ENCODE measurements around the gene ZNF488.

Gene ZNF488

GRCh38 chr10:47383261-47384147 is 589 bp downstream of the ZNF488 start:
- Histone ChIP-seq H3K4me3 (peak overlapping the region; percentile 79 to 100), H3K27ac (peak overlapping the region; percentile 86 to 91), H3K27me3 (no peaks in the 10 kb centered on the region), H3K36me3 (no peaks in the 10 kb centered on the region), H3K4me1 (peaks cover 0 to 11% (median 3%) of the 10 kb centered on the region in 4 donors), H3K9me3 (no peaks in the 10 kb centered on the region)
- TF ChIP-seq CTCF (IDR thresholded peaks at IDR 0.05) = no peak
- DNase-seq = peak in 1 of 2 donors; percentile 6
- intact Hi-C loops (cut with DNase I; ENCODE audit: low total_unique reads) = loop anchor here (5.0 kb wide), 1 partner anchor 1276 kb away; no protein-coding TSS in a partner anchor

GRCh38 chr10:47381427-47382379 is 2.4 kb downstream of the ZNF488 start:
- Histone ChIP-seq H3K4me3 (no peak overlapping the region), H3K27me3 (peaks cover 0 to 4% of the 10 kb centered on the region in 2 donors), H3K27ac (no peak overlapping the region), H3K4me1 (peaks cover 0 to 11% (median 3%) of the 10 kb centered on the region in 4 donors), H3K36me3 (no peaks in the 10 kb centered on the region), H3K9me3 (no peaks in the 10 kb centered on the region)
- intact Hi-C loops (cut with DNase I; ENCODE audit: low total_unique reads) = loop anchor here (5.0 kb wide), 1 partner anchor 1274 kb away; no protein-coding TSS in a partner anchor
- TF ChIP-seq CTCF (IDR thresholded peaks at IDR 0.05) = no peak
- peak in 1 of 2 donors; percentile 9 for DNase-seq

GRCh38 chr10:47381103-47381395 is 3.0 kb downstream of the ZNF488 start:
- TF ChIP-seq CTCF (IDR thresholded peaks at IDR 0.05) = no peak
- no peaks in the 10 kb centered on the region for H3K36me3 ChIP-seq
- peak in 1 of 2 donors; percentile 10 for DNase-seq
- intact Hi-C loops (cut with DNase I; ENCODE audit: low total_unique reads) = loop anchor here (5.0 kb wide), 1 partner anchor 1274 kb away; no protein-coding TSS in a partner anchor
- no peaks in the 10 kb centered on the region for H3K9me3 ChIP-seq
- no peak overlapping the region for H3K4me3 ChIP-seq
- peaks cover 0 to 11% (median 3%) of the 10 kb centered on the region in 4 donors for H3K4me1 ChIP-seq
- H3K27ac ChIP-seq = no peak overlapping the region
- H3K27me3 ChIP-seq = peaks cover 0 to 4% of the 10 kb centered on the region in 2 donors

GRCh38 chr10:47380341-47381102 is 3.6 kb downstream of the ZNF488 start:
- peak in 1 of 2 donors; percentile 12 for DNase-seq
- no peak for TF ChIP-seq CTCF (IDR thresholded peaks at IDR 0.05)
- Histone ChIP-seq H3K27ac (no peak overlapping the region), H3K9me3 (no peaks in the 10 kb centered on the region), H3K4me3 (no peak overlapping the region), H3K36me3 (no peaks in the 10 kb centered on the region), H3K27me3 (peaks cover 0 to 4% of the 10 kb centered on the region in 2 donors), H3K4me1 (peaks cover 0 to 11% (median 5%) of the 10 kb centered on the region in 4 donors)
- intact Hi-C loops (cut with DNase I; ENCODE audit: low total_unique reads) = loop anchor here (5.0 kb wide), 1 partner anchor 1273 kb away; no protein-coding TSS in a partner anchor

GRCh38 chr10:47379901-47380300 is 4.2 kb downstream of the ZNF488 start:
- intact Hi-C loops (cut with DNase I; ENCODE audit: low total_unique reads) = loop anchor here (5.0 kb wide), 1 partner anchor 1273 kb away; no protein-coding TSS in a partner anchor
- no peaks in the 10 kb centered on the region for H3K36me3 ChIP-seq
- no peak overlapping the region for H3K4me3 ChIP-seq
- H3K27ac ChIP-seq = no peak overlapping the region
- peaks cover 0 to 4% of the 10 kb centered on the region in 2 donors for H3K27me3 ChIP-seq
- no peak for DNase-seq
- peaks cover 0 to 16% (median 7%) of the 10 kb centered on the region in 4 donors for H3K4me1 ChIP-seq
- no peak for TF ChIP-seq CTCF (IDR thresholded peaks at IDR 0.05)
- H3K9me3 ChIP-seq = no peaks in the 10 kb centered on the region
